LNCAP (cell line): Measurements from ENCODE around the gene EXOC6.
A peak's percentile ranks its signal among the peaks of the same experiment; 100 is the strongest.

Experiments
- TF ChIP-seq, protein P1 (sequence below): fragments of 450-650 bp; IDR thresholded peaks from 2 replicates; pipeline ENCODE4 v1.5.1; 2017; ENCODE audit warnings: mild to moderate bottlenecking

Gene EXOC6

DNA sequence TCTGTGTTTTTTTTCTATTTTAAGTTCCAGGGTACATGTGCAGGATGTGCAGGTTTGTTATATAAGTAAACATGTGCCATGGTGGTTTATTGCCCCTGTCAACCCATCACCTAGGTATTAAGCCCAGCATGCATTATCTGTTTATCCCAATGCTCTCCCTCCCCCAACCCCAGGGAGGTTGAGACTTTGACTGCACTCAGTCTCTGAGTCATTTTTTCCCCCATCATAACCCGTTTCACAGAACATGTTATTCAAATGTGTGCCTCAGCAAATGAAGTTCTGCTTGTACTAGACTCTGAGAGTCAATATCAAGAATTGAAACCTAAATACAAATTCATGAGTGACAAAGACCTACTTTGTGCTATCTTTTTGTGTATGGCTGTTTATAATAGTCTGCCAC, 142.3 kb downstream of the EXOC6 start:
- TF ChIP-seq, protein P1, sequence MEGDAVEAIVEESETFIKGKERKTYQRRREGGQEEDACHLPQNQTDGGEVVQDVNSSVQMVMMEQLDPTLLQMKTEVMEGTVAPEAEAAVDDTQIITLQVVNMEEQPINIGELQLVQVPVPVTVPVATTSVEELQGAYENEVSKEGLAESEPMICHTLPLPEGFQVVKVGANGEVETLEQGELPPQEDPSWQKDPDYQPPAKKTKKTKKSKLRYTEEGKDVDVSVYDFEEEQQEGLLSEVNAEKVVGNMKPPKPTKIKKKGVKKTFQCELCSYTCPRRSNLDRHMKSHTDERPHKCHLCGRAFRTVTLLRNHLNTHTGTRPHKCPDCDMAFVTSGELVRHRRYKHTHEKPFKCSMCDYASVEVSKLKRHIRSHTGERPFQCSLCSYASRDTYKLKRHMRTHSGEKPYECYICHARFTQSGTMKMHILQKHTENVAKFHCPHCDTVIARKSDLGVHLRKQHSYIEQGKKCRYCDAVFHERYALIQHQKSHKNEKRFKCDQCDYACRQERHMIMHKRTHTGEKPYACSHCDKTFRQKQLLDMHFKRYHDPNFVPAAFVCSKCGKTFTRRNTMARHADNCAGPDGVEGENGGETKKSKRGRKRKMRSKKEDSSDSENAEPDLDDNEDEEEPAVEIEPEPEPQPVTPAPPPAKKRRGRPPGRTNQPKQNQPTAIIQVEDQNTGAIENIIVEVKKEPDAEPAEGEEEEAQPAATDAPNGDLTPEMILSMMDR = no peak

DNA sequence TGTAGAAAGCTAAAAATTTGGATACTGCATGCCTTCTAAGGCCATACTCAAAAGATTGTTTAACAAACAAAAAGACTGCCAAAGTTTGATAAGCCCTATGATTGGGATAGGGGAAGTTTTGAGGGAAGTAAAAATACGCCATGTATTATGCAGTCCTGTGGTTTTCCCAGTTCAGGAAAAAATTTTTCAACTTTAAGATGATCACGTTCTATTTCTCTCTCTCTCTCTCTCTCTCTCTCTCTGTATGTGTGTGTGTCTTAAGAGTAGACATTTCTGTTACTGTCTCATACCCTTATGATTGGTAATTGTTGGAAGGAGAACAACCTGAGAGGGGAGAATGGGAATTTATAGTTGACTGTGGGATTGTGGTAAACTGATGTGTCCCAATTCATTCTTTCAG, 143.2 kb downstream of the EXOC6 start:
- TF ChIP-seq, protein P1 = no peak

- TF ChIP-seq, protein P1 = no peak
These were observed 145.5 kb downstream of the EXOC6 start for GRCh38 chr10:92993699-92994272.

DNA sequence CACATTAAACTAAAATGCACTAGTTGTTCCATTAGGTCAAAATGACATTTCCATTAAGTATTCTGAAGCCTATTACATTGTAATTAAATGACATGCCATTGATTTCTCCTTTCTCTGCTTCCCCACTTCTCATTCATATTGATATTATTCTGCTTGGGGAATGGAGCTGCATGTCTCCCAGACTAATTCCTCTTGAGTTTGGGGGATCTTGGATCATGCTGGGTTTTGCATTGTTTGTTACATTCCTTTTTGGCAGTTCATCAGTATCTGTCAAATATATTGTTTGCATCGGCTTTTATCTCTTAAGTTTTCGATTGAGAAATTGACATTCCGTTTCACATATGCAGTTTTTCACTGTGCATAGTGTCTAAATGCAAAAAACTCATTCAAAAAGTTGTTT, 147.2 kb downstream of the EXOC6 start:
- TF ChIP-seq, protein P1 = no peak

- TF ChIP-seq, protein P1 = no peak
These were observed 149.3 kb downstream of the EXOC6 start for GRCh38 chr10:92997620-92998019.

GRCh38 chr10:92999191-92999590, 150.9 kb downstream of the EXOC6 start:
- TF ChIP-seq, protein P1 = no peak

- TF ChIP-seq, protein P1 = peak; percentile 77
These were observed 158.2 kb downstream of the EXOC6 start for GRCh38 chr10:93006435-93007039.
